ENCODE measurements around the gene FN1. TPM values are rescaled to one million over a fixed set of nuclear protein-coding genes. Genes with fewer than 3 reads are reported as not detected.

The FN1 gene
- total and polyA plus RNA-seq, 8 donors: 42.0 to 861 (median 252) TPM

DNA sequence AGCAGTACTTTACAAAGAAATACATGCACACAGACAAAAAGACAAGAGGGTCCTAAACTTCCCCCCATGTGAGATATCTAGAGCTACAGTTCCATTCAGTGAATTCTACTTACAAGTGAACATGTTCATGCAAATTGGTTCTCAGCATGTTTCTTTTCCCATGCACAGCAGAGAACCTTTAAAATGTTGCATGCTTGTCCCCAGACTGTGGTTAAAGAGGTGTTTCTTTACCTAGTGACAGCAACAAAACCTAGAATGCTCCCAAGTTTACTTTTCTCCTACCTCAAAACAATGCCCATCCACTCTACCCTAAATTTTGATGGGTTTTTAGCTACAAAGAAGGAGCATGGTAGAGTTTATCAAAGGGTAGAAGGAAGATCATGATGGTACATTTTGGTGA lies 43.7 kb downstream of the FN1 start:
- intact Hi-C loops (cut with DNase I; ENCODE audit: low total_unique reads): no loop called here
- TF ChIP-seq POLR2A (IDR thresholded peaks at IDR 0.05): no peak
- H3K4me3 ChIP-seq: no peak overlapping the region
- H3K4me1 ChIP-seq: peaks cover 0 to 8% (median 3%) of the 10 kb centered on the region in 4 donors
- DNase-seq: no peak
- H3K36me3 ChIP-seq: peaks cover 0 to 90% (median 64%) of the 10 kb centered on the region in 4 donors
- no peaks in the 10 kb centered on the region for H3K9me3 ChIP-seq
- no peaks in the 10 kb centered on the region for H3K27me3 ChIP-seq
- H3K27ac ChIP-seq: no peak overlapping the region

DNA sequence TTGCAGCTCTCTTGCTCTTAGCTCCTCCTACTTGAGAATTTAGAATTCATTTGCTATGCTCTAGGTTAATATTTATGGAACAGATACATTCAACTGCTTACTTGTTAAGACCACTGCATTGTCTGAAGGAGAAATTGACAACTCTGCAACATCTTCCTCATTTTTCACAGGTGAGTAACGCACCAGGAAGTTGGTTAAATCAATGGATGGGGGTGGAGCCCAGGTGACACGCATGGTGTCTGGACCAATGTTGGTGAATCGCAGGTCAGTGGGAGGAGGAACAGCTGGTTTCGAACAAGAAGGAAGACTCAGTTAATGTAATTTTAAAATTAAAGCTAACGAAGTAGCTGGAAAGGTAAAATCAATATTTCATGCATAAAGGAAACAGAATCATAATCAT lies 44.3 kb downstream of the FN1 start:
- 67 to 86% (median 81%) methylated on average over 5 of the region's 5 CpGs for WGBS, 5 donors
- peaks cover 0 to 91% (median 65%) of the 10 kb centered on the region in 4 donors for H3K36me3 ChIP-seq
- DNase-seq: no peak

DNA sequence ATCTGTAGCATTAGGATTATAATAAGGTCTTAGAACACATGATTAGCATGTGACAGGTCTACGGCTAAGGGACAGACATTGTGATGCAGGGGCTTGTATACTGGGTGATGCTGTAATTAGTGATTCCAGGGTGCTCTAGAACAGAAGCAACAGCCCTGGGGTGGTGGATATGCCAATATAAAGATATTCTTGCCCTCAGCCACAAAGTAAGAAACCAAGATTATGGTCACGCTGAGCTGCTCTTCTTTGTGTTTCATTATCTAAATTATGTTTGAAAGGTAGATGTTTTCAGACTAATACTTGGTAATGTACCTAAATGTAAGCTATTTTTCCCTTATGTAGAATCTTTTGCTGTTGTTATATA lies 45.3 kb downstream of the FN1 start:
- Histone ChIP-seq H3K9me3 (no peaks in the 10 kb centered on the region), H3K36me3 (peaks cover 0 to 96% (median 68%) of the 10 kb centered on the region in 4 donors), H3K4me3 (no peak overlapping the region), H3K4me1 (no peaks in the 10 kb centered on the region), H3K27ac (no peak overlapping the region), H3K27me3 (no peaks in the 10 kb centered on the region)
- no peak for DNase-seq
- 83 to 92% (median 90%) methylated on average over 2 of the region's 2 CpGs for WGBS, 5 donors
- intact Hi-C loops (cut with DNase I; ENCODE audit: low total_unique reads): no loop called here
- TF ChIP-seq POLR2A (IDR thresholded peaks at IDR 0.05) (no peak), EP300 (IDR thresholded peaks at IDR 0.05) (no peak), POLR2AphosphoS5 (IDR thresholded peaks at IDR 0.05) (no peak)
- TF ChIP-seq, protein P1, sequence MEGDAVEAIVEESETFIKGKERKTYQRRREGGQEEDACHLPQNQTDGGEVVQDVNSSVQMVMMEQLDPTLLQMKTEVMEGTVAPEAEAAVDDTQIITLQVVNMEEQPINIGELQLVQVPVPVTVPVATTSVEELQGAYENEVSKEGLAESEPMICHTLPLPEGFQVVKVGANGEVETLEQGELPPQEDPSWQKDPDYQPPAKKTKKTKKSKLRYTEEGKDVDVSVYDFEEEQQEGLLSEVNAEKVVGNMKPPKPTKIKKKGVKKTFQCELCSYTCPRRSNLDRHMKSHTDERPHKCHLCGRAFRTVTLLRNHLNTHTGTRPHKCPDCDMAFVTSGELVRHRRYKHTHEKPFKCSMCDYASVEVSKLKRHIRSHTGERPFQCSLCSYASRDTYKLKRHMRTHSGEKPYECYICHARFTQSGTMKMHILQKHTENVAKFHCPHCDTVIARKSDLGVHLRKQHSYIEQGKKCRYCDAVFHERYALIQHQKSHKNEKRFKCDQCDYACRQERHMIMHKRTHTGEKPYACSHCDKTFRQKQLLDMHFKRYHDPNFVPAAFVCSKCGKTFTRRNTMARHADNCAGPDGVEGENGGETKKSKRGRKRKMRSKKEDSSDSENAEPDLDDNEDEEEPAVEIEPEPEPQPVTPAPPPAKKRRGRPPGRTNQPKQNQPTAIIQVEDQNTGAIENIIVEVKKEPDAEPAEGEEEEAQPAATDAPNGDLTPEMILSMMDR (IDR thresholded peaks at IDR 0.05): no peak

More for the DNA sequence above, 44.3 kb downstream of the FN1 start:
- intact Hi-C loops (cut with DNase I; ENCODE audit: low total_unique reads): no loop called here
- TF ChIP-seq EP300 (IDR thresholded peaks at IDR 0.05) (no peak), POLR2A (IDR thresholded peaks at IDR 0.05) (no peak)
- TF ChIP-seq, protein P1 (IDR thresholded peaks at IDR 0.05): no peak
- Histone ChIP-seq H3K4me1 (peaks cover 0 to 1% (median under 1%) of the 10 kb centered on the region in 4 donors), H3K9me3 (no peaks in the 10 kb centered on the region), H3K4me3 (no peak overlapping the region), H3K27me3 (no peaks in the 10 kb centered on the region), H3K27ac (no peak overlapping the region)

DNA sequence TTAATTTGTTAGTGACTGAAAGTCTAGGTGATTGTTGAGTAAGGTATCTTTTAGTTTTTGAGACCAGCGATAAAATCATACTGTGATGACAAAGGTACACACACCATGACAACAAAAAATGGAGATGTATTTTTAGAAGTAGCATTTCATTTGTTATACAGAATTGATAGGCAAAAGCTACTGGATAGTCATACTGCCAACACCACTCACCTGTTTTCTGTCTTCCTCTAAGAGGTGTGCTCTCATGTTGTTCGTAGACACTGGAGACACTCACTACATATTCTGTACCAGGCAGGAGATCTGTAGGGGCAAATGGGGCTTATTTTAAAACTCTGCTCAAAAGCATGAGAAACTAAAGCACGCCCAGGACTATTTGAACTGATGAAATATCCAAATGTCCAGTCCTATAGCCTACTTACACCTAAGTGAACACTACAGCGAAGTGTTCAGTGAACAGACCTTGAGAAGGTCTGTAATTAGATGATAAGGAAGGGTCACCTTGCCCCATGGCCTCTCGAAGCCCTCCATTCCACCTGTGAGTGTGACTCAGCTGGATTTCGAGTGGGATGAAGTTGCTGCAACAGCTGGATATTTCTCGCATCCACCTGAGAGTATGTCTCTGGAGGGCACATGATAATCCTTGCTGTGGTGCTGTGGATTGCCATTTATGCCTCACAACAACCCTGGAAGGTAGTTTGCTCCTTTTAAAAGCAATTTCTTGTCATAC lies 47.7 kb downstream of the FN1 start:
- Histone ChIP-seq H3K27ac (no peak overlapping the region), H3K4me1 (no peaks in the 10 kb centered on the region), H3K27me3 (no peaks in the 10 kb centered on the region), H3K4me3 (no peak overlapping the region), H3K36me3 (peaks cover 0 to 90% (median 63%) of the 10 kb centered on the region in 4 donors), H3K9me3 (no peaks in the 10 kb centered on the region)
- intact Hi-C loops (cut with DNase I; ENCODE audit: low total_unique reads): no loop called here
- DNase-seq: no peak
- TF ChIP-seq POLR2AphosphoS5 (IDR thresholded peaks at IDR 0.05): no peak
- TF ChIP-seq, protein P1 (IDR thresholded peaks at IDR 0.05): no peak
- no peak for TF ChIP-seq POLR2A (IDR thresholded peaks at IDR 0.05)
- TF ChIP-seq EP300 (IDR thresholded peaks at IDR 0.05): no peak
- WGBS, 5 donors: 82 to 88% (median 86%) methylated on average over 7 of the region's 7 CpGs

DNA sequence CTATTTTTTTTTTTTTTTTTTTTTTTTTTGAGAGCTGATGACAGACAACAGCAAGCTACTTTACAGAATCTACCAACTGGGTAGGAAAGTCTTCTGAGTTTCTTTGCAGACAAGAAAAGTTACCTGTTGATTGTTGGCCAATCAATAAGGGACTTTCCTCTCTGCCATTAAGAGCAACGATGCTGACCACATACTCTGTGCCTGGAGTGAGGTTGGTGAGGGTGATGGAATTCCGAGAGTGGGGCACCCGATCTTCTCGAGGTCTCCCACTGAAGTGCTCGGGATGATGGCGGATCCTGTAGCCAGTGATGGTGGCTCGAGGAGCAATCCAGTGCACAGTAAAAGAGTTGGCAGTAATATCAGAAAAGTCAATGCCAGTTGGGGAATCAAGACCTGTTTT lies 49.3 kb downstream of the FN1 start:
- no peak for TF ChIP-seq EP300 (IDR thresholded peaks at IDR 0.05)
- no peak for TF ChIP-seq POLR2AphosphoS5 (IDR thresholded peaks at IDR 0.05)
- TF ChIP-seq POLR2A (IDR thresholded peaks at IDR 0.05): no peak
- TF ChIP-seq, protein P1 (IDR thresholded peaks at IDR 0.05): no peak
- H3K9me3 ChIP-seq: no peaks in the 10 kb centered on the region
- 93 to 98% (median 96%) methylated on average over 7 of the region's 7 CpGs for WGBS, 5 donors
- DNase-seq: no peak
- intact Hi-C loops (cut with DNase I; ENCODE audit: low total_unique reads): no loop called here
- H3K27me3 ChIP-seq: no peaks in the 10 kb centered on the region
- no peak overlapping the region for H3K27ac ChIP-seq
- H3K4me1 ChIP-seq: no peaks in the 10 kb centered on the region
- H3K4me3 ChIP-seq: no peak overlapping the region
- peaks cover 0 to 90% (median 65%) of the 10 kb centered on the region in 4 donors for H3K36me3 ChIP-seq

All from stomach (tissue), 9 donors.